K562 (cell line): ENCODE measurements around the gene MAP2K7. TPM values are rescaled to one million over a fixed set of nuclear protein-coding genes. Genes with fewer than 3 reads are reported as not detected.

ENCODE experiments used
- ASH1L ChIP-seq: fragments of 450-650 bp; IDR thresholded peaks from 2 replicates; pipeline ENCODE4 v1.6.1; 2018; ENCODE audit warnings: borderline replicate concordance, mild to moderate bottlenecking, low read depth; ENCODE audit not compliant: partially characterized antibody
- CHD2 ChIP-seq: IDR thresholded peaks from 2 replicates; pipeline ENCODE4 v1.6.1; 2011; ENCODE audit warnings: low read depth, low read length
- EWSR1 ChIP-seq: fragments of 450-650 bp; IDR thresholded peaks from 2 replicates; pipeline ENCODE4 v1.6.1; 2018; ENCODE audit warnings: borderline replicate concordance, mild to moderate bottlenecking, low read depth, moderate library complexity; ENCODE audit not compliant: partially characterized antibody
- MCM5 ChIP-seq: fragments of 450-650 bp; IDR thresholded peaks from 2 replicates; pipeline ENCODE4 v1.6.1; 2016; ENCODE audit warnings: low read depth
- MEIS2 ChIP-seq: fragments of 450-650 bp; IDR thresholded peaks from 2 replicates; pipeline ENCODE4 v1.6.1; 2014; ENCODE audit warnings: mild to moderate bottlenecking; ENCODE audit not compliant: partially characterized antibody
- PHF20 ChIP-seq: fragments of 450-650 bp; IDR thresholded peaks from 2 replicates; pipeline ENCODE4 v1.6.1; 2018; ENCODE audit not compliant: partially characterized antibody
- PHF8 ChIP-seq: fragments of 200-600 bp; sonication (generic); IDR thresholded peaks from 2 replicates; pipeline ENCODE4 v1.6.1; 2012; ENCODE audit warnings: mixed run types, mild to moderate bottlenecking, inconsistent platforms, low read length, moderate library complexity, borderline replicate concordance
- SIN3B ChIP-seq: fragments of 450-650 bp; IDR thresholded peaks from 2 replicates; pipeline ENCODE4 v1.6.1; 2017; ENCODE audit warnings: low read depth, mild to moderate bottlenecking, moderate library complexity
- SMARCB1 ChIP-seq: IDR thresholded peaks from 2 replicates; pipeline ENCODE4 v1.6.1; 2011; ENCODE audit warnings: improper control_type of control experiment, low read depth; ENCODE audit not compliant: insufficient read length
- SPI1 ChIP-seq: IDR thresholded peaks from 2 replicates; pipeline ENCODE4 v1.6.1; 2011; ENCODE audit warnings: low read depth, low read length, control low read depth, borderline replicate concordance
- SREBF2 ChIP-seq: sonication (generic); formaldehyde crosslinking; IDR thresholded peaks from 2 replicates; pipeline ENCODE4 v1.4.0; 2020; ENCODE audit warnings: mild to moderate bottlenecking, missing genetic modification reagents
- ZKSCAN3 ChIP-seq: fragments of 250-450 bp; sonication (Bioruptor Pico); IDR thresholded peaks from 2 replicates; pipeline ENCODE4 v1.4.0; 2020
- ZNF324 ChIP-seq: fragments of 250-450 bp; sonication (Bioruptor Pico); IDR thresholded peaks from 2 replicates; pipeline ENCODE4 v1.4.0; 2020; ENCODE audit warnings: mild to moderate bottlenecking
- polyA plus RNA-seq, 8 experiments: library from polyadenylated mRNA; depleted of rRNA in 4 of 8; stranded (reverse) in 5 of 8; unstranded in 3 of 8; fragments of >200 nt; fragmentation: Nextera tagmentation in 2 of 8; fragmentation: Illumina TruSeq in 1 of 8; extraction: Ambion mirVana in 2 of 8; extraction: Trizol in 1 of 8; gene quantifications; 2 replicates each; pipeline versions ENCODE4 v1.2.1 to v1.2.3, GENCODE V29; 2011 to 2014; ENCODE audit warnings: inconsistent platforms in 1 of 8, missing spikeins in 1 of 8
- total RNA-seq, 7 experiments: library from RNA; depleted of rRNA in 6 of 7; stranded (reverse); fragments of >200 nt in 6 of 7; fragmentation: Illumina TruSeq in 2 of 7; extraction: Trizol in 2 of 7; gene quantifications; 2 replicates each; pipeline versions ENCODE4 v1.2.1 to v1.2.3, GENCODE V29; 2011 to 2021; ENCODE audit warnings: low replicate concordance in 1 of 7
- TF ChIP-seq, protein P1 (sequence below), 2 experiments: fragments of 450-650 bp in 1 of 2; sonication (generic) in 1 of 2; formaldehyde crosslinking in 1 of 2; IDR thresholded peaks in 1 of 2; conservative IDR thresholded peaks in 1 of 2; 2 replicates each; pipeline versions ENCODE4 v1.6.1 to v1.8.1; 2016 to 2023; ENCODE audit warnings: mild to moderate bottlenecking in 2 of 2, moderate library complexity in 2 of 2, inconsistent platforms in 1 of 2, missing genetic modification reagents in 1 of 2
- TF ChIP-seq, protein P2 (sequence below), 2 experiments: fragments of 450-650 bp; conservative IDR thresholded peaks; 2 replicates each; pipeline ENCODE4 v1.6.1; 2017; ENCODE audit warnings: mild to moderate bottlenecking in 2 of 2, moderate library complexity in 2 of 2
- TF ChIP-seq, protein P3 (sequence below): fragments of 450-650 bp; IDR thresholded peaks from 2 replicates; pipeline ENCODE4 v1.6.1; 2016; ENCODE audit warnings: antibody characterized with exemption
- TF ChIP-seq, protein P4 (sequence below): sonication (generic); formaldehyde crosslinking; IDR thresholded peaks from 2 replicates; pipeline ENCODE4 v1.8.0; 2022; ENCODE audit warnings: mild to moderate bottlenecking, low read depth, missing genetic modification reagents
- TF ChIP-seq, protein P5 (sequence below): fragments of 450-650 bp; conservative IDR thresholded peaks from 2 replicates; pipeline ENCODE4 v1.6.1; 2016; ENCODE audit warnings: missing genetic modification characterization, low read depth, mild to moderate bottlenecking, control low read depth, missing compliant biosample characterization
- TF ChIP-seq, protein P6 (sequence below): fragments of 250-450 bp; sonication (Bioruptor Pico); IDR thresholded peaks from 2 replicates; pipeline ENCODE4 v1.4.0; 2020; ENCODE audit warnings: mild to moderate bottlenecking

MAP2K7 gene
- total and polyA plus RNA-seq, 9 of the 15 experiments (the other 6 are each of a cell fraction or from before 2014, with no cell fraction given): 0.51 to 45.8 (median 14.1) TPM

DNA sequence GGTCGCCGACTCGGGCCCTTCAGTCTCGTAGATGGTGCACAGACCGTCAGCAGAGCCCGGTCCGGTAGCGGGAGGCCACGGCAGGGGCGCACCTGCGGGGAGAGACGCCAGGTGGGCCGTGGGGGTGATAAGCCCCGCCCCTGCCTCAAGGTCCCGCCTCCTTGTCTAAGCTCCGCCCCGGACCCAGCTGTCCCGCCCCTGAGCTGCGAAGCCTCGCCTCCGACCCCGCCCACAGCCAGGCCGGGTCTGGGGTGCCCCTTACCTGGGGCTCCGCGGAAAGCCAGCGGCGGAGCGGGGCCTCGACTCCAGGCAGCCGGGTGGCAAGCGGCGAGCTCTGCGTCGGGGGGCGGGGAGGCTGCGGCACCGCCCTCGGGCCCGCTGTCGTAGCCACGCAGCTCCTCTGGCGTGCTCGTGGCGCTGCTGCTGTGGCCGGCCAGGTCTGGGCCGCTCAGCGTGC is 34.2 kb upstream of the MAP2K7 start (continued):
- TF ChIP-seq, protein P1, sequence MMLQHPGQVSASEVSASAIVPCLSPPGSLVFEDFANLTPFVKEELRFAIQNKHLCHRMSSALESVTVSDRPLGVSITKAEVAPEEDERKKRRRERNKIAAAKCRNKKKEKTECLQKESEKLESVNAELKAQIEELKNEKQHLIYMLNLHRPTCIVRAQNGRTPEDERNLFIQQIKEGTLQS (IDR thresholded peaks at IDR 0.05): no peak
- TF ChIP-seq, protein P1 (CRISPR knock-in tag; conservative IDR thresholded peaks at IDR 0.05): no peak
- TF ChIP-seq, protein P2, sequence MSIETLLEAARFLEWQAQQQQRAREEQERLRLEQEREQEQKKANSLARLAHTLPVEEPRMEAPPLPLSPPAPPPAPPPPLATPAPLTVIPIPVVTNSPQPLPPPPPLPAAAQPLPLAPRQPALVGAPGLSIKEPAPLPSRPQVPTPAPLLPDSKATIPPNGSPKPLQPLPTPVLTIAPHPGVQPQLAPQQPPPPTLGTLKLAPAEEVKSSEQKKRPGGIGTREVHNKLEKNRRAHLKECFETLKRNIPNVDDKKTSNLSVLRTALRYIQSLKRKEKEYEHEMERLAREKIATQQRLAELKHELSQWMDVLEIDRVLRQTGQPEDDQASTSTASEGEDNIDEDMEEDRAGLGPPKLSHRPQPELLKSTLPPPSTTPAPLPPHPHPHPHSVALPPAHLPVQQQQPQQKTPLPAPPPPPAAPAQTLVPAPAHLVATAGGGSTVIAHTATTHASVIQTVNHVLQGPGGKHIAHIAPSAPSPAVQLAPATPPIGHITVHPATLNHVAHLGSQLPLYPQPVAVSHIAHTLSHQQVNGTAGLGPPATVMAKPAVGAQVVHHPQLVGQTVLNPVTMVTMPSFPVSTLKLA (conservative IDR thresholded peaks at IDR 0.05): peak; percentile 26 to 66; a peak in 2 of 4 replicates
- TF ChIP-seq, protein P3, sequence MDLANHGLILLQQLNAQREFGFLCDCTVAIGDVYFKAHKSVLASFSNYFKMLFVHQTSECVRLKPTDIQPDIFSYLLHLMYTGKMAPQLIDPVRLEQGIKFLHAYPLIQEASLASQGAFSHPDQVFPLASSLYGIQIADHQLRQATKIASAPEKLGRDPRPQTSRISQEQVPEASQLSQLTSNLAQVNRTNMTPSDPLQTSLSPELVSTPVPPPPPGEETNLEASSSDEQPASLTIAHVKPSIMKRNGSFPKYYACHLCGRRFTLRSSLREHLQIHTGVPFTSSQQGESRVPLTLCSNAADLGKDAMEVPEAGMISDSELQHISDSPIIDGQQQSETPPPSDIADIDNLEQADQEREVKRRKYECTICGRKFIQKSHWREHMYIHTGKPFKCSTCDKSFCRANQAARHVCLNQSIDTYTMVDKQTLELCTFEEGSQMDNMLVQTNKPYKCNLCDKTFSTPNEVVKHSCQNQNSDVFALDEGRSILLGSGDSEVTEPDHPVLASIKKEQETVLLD: no peak
- TF ChIP-seq CHD2 (no peak), SPI1 (no peak), MEIS2 (no peak), SMARCB1 (no peak), MCM5 (no peak), ASH1L (no peak), PHF20 (no peak), ZNF324 (no peak), PHF8 (peak; percentile 53; the same call in 1 of the 2 replicates), SREBF2 (no peak), SIN3B (no peak), ZKSCAN3 (no peak), EWSR1 (no peak)
- TF ChIP-seq, protein P4, sequence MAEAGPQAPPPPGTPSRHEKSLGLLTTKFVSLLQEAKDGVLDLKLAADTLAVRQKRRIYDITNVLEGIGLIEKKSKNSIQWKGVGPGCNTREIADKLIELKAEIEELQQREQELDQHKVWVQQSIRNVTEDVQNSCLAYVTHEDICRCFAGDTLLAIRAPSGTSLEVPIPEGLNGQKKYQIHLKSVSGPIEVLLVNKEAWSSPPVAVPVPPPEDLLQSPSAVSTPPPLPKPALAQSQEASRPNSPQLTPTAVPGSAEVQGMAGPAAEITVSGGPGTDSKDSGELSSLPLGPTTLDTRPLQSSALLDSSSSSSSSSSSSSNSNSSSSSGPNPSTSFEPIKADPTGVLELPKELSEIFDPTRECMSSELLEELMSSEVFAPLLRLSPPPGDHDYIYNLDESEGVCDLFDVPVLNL (CRISPR knock-in tag): no peak
- TF ChIP-seq, protein P5, sequence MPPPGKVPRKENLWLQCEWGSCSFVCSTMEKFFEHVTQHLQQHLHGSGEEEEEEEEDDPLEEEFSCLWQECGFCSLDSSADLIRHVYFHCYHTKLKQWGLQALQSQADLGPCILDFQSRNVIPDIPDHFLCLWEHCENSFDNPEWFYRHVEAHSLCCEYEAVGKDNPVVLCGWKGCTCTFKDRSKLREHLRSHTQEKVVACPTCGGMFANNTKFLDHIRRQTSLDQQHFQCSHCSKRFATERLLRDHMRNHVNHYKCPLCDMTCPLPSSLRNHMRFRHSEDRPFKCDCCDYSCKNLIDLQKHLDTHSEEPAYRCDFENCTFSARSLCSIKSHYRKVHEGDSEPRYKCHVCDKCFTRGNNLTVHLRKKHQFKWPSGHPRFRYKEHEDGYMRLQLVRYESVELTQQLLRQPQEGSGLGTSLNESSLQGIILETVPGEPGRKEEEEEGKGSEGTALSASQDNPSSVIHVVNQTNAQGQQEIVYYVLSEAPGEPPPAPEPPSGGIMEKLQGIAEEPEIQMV (tag): no peak
- TF ChIP-seq, protein P6, sequence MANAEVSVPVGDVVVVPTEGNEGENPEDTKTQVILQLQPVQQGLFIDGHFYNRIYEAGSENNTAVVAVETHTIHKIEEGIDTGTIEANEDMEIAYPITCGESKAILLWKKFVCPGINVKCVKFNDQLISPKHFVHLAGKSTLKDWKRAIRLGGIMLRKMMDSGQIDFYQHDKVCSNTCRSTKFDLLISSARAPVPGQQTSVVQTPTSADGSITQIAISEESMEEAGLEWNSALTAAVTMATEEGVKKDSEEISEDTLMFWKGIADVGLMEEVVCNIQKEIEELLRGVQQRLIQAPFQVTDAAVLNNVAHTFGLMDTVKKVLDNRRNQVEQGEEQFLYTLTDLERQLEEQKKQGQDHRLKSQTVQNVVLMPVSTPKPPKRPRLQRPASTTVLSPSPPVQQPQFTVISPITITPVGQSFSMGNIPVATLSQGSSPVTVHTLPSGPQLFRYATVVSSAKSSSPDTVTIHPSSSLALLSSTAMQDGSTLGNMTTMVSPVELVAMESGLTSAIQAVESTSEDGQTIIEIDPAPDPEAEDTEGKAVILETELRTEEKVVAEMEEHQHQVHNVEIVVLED: 0 out of 2 replicates have a peak, but pooled peaks have one; percentile 51
